ENCODE results near the gene TMOD2.

The TMOD2 gene

DNA sequence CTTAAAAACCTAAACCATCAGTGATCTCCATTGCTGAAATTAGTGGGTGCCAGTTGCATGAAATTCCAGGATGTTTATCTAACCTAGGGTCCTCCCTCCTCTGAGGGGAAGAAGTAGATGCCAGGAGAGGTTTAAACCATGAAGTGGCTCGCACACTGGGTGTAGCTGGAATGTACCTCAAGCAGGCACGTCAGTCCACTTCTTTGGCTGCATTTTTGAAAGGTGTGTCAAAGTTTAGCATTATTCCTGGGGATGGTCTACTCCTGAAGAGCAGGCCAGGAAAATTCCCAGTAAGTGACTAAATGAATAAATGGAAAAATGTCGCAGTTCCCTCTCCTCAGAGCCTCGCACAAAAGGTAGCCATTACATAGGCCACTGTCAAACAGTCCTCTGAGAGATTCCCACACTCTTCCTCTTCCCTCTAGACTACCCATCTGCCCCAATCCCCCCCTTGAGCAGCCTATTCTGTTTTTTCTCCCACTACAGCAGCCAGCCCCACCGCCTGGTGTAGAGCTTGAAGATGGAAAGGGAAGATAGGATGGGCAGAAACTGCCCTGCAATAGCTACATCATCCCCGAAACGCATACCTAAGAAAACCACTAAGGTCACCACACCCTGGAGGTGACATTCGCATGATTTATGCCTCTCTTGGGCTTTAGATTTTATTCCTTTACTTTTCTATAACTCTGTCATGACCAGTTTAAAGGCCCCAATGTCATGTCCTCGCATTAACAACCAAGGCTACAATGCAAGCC lies 77.4 kb downstream of the TMOD2 start:
- no peak for DNase-seq

DNA sequence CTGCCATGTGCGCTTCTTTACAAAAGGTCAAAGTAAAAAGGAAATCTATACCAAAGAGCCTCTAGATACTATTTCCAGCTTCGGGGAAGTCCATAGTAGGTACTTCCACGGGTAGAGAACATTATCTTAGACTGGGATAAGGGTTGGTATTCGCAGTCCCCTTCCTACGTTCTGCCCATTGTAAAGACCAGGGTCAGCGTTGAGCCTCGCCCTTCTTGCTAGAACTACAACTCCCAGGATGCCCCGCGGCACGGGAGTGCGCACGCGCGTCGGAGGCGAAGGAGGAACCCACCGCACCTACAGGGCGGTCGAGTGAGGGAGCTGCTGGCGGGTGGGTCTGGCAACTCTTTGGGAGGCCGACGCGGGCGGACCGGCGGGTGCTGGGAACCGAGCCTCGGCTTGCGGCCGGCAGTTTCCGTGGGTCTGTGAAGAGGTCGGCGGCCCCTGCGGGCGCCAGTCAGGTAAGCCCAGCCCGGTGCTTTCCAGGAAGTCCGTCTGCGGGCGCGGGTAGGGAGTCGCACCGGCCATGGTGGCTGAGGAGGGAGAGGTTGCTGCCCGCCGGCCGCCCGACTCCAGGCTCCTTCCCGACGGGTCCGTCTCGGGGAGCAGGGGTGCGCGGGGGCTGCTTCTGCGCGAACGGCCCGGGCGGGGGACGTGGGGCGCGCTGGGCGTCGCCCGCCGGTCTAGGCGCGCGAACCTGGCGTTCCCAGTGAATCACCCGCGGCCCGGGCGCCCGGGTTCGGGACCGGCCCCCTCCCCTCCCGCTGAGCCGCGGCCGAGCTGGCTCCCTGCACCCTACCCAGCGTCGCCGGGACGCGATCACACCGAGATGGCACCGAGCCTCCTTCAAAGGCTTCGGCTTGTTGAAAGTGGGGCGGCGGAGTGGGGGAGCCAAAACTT lies 78.2 kb downstream of the TMOD2 start, which contains the start of gene TMOD3:
Gene TMOD3, plus strand, starts transcription at position 278 of the 900 bp plus-strand sequence. CDS start 33,232 bp downstream, outside the sequence.
- peak; percentile 93 for DNase-seq

DNA sequence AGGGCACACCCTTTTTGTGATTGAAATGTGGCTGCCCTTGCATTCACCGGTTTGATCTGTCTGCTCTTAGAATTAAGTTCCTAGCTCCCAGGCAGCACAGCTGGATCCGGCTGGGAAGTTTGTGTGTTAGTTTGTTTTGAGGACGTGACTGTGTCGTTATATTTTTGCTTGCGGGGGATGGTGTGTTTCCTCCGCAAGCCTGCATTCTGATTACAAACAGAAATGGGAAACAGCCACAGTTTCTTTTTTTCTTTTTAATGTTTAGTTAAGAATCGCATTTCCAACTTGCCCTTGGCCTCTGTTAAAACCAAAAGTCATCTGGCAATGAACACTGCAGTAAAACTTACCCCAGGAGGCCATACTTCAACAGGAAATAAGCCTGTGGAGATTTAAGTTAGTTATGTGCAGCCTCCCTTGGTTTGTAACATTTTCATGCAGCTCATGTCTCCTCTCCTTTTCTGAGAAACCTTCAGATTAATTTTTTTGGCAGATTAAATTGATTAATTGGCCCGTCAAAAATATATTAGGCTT lies 78.9 kb downstream of the TMOD2 start:
- peak; percentile 26 for DNase-seq

DNA sequence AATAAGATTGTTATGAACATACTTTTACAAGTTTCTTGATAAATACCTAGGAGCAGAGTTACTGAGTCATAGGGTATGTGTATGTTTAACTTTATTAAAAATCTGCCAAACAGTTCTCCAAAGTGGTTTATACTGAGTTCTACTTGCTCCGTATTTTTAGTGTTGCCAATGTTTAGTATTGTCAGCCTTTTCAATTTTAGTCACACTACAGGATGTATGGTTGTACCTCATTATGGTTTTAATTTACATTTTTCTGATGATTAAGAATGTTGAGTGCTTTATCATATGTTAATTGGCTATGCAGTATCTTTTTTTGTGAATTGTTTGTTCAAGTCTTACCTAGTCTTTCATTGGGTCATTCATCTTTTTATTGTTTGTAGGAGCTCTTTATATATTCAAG lies 82.4 kb downstream of the TMOD2 start:
- DNase-seq, result peak; percentile 51

DNA sequence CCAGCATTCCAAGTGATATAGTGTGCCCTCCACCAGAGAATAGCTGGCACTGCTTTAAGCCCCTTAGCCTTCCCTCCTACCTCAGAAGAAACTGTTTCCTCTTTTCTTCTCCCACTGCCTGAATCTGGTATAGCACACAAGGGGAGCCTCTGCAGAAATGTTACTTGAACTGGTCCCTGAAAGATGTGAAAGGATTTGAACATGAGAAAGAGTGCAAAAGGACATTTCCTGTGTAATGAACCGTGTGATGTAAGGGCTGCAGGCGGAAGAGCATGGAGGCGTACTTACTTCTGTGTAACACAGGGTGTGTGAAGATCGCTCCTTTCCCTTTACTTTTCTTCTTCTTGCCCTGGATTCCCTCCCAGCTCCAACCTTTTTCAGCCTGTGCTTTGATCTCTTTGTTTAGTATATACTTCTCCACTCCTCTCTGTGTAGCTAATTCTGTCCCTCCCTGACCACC lies 86.4 kb downstream of the TMOD2 start:
- DNase-seq, result peak; percentile 21

DNA sequence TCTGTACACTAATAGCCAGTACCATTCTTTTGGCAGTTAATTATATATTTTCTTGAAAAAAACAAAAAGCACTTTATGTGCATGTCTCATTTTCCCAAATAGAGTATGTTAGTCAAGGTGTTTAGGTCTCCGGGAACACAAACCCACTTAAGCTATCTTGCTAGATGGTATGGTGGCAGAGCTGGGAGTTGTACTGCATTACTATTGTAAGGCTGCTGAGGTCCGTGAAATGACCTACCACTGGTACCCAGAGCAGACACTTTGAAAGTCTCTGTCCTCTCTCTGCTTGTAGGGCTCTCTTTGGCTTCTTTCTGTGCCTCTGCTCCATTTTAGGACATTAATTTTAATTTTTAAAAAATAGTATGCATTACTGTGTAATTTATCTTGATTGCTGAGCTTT lies 86.9 kb downstream of the TMOD2 start:
- DNase-seq, result no peak

DNA sequence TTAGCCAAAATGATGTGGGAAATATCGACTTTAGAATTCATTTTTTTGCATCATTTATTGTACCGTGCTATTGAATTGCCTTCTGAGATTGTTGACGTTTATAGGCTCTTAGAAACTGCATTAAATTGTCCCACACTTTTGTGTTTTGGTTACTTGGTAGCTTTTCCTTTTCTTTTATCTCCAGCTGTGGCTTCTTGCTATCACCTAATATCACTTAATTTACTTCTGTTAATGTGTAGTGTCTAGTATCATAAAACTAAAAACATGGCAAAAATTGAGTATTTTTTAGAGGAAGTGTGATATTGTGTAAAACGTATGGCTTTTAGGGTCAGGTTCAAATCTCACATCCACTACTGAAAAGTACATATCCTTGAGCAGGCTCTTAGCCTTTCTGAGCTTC lies 89.3 kb downstream of the TMOD2 start:
- DNase-seq, result no peak

DNA sequence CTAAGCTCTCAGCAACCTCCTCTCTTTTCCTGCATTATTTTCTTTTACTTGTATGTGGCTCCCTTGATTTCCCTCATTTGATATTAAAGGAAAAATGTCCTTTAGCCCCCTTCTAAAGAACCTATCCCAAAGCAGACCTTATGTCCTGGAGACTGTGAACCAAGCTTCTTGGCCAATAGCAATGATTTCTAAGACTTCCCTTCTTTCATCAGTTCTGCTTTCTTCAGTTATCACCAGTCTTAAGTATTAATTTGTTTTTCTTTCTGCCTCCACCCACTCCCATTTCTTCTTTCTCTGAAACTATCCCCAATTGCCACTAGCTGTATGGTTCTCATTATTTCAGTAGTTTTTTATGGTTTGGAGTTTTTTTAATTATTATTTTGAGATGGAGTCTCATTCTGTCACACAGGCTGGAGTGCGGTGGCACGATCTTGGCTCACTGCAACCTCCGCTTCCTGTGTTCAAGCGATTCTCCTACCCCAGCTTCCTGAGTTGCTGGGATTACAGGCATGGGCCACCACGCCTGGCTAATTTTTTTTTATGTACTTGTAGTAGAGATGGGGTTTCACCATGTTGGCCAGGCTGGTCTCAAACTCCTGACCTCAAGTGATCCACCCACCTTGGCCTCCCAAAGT lies 90.1 kb downstream of the TMOD2 start:
- DNase-seq, result no peak

DNA sequence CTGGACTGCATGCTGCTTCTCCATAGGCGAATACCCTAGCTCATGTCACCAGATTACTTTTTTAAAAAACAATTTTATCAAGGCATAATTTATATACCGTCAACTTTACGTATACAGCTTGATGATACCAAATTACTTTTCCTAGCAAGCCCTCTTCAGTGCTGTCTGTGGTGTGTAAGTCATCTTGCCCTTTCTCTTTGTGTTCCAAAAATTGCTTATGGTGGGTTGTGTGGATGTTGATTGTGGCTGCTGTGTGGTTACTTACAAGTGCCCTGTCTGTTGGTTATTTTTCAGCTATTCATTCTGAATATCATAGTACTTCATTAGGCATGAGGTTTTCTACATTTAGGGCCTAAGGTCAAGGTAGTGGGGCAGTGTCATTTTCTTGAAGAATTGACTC lies 90.9 kb downstream of the TMOD2 start:
- no peak for DNase-seq

DNA sequence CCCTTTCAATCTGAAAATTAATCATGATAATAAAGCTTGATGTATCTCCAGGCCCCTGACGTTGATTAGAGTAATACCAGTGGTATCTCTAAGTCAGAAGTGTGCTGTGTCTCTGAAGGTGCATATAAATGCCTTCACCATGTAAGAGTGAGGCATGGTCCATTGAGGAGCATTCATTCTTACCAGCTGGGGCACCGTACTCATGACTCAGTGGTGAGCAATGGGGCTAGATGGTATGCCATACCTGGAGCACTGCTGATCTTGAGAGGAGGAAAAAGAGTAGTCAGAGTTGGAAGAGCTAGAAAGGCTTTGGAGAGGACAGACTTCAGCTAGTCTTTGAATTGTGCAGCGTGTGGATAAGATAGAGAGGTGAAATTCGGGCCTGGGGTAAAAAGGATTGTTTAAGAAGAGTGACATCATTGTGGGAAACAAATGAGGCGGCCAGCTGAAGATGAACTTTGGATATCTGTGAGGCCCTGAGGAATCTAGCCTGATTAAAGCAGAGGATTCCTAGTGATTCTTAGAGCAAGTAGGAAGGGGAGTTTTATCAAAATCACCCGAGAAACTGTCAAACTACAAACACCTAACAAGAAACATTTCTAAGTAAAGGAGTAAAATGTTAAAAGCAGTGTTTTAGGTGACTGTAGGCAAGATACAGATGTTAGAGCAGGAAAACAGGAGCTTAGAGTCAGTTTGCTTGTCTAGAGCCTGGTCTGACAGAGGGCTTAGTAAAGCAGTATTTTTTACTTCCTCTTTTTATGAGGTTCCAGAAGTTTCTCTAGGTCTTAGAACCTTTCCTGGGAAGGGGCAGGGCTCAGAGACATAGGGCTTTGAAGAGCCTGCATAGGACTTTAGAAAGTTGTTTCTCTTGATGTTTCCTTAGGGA lies 91.7 kb downstream of the TMOD2 start:
- no peak for DNase-seq

DNA sequence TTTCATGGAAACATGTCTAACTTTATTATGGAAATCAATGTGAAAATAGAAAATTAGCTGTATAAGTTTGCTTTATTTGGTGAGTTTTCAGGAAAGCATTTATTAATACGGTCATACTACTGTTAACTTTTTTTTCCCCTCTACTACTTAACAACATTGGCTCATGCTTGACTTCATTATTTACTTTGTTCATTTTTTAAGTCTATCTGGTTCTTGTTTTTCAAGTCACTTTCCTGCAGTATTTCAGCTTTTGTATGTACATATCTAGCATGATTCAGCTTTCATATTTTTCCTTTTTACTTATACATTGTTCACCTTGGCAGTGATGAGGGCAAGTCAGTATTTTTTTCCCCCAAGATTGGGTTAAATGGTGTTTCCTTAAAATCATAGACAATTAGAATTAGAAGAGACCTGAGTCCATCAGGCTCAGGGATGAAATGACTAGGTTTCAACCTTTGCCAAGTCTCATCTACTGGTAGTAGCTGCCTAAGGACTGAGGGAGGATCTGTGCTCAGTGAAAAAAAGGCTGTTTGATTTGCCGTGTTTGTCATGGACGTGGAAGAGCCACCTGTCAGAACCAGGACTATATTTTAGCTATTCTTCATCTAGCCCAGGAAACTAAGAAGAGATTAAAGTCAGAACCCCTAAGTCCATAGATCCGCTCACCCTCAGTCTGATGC lies 93.5 kb downstream of the TMOD2 start:
- DNase-seq, result no peak

DNA sequence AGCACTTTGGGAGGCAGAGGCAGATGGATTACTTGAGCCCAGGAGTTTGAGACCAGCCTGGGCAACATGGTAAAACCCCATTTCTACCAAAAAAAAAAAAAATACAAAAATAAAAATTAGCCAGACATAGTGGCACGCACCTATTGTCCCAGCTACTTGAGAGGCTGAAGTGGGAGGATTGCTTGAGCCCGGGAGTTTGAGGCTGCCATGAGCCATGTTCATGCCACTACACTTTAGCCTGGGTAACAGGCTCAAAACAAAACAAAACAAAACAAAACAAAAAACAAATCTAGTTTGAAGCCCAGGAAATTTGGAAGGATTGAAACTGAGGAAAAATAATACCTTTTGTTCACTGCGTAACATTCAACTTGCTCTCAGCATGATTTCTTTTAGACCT lies 94.7 kb downstream of the TMOD2 start:
- no peak for DNase-seq

DNA sequence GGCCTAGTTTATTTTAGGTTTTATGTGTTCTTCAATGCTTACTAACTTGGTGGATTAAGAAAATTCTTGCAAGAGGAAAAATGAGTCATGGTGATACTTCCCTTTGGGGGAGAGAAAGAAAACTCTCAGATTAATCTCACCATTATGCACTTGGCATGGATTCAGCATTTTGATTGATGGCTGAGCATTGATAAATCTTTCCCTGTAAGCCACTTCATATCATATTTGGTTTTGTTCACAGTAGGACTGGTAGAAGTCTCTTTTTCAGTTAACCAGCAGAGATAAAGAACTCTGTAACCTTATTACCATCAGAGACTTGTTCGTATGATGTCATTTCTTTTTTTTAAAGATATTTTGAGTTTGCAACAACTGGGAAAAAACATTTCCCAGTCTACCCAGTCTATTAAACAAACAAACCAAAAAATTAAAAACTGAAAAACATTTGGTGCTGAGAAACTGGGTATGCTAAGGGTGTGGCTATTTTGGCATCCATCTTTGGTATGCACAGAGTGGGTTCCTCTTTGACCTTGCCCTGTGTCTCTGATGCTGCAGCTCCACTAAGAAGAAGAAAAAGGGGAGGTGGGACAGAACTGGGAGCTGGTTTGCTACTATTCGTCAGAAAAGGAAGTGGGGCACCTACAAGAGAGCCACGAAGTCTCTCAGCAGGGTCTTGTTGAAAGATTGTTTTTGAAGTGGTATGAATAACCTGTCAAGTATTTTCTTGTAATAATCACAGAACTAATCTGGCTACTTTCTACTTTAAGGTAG lies 95.2 kb downstream of the TMOD2 start:
- peak; percentile 32 for DNase-seq

DNA sequence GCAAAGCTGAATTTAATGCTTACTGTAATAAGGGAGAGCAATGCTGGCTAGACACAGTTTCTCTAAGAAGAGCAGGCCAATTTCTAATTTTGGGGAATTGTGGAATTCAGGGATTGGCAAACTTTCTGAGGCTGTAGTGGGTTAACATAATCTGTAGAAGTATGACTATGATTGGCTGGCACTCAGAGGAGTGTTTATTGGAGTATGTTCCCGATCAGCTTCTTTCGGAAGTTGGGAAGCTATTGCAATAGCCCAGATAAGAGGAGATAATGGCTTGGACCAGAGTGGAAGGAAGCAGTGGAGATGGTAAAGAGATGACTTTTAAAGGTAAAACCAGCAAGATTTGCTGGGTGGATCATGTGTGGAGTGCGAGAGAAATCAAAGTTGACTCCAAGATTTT lies 97.4 kb downstream of the TMOD2 start:
- no peak for DNase-seq

DNA sequence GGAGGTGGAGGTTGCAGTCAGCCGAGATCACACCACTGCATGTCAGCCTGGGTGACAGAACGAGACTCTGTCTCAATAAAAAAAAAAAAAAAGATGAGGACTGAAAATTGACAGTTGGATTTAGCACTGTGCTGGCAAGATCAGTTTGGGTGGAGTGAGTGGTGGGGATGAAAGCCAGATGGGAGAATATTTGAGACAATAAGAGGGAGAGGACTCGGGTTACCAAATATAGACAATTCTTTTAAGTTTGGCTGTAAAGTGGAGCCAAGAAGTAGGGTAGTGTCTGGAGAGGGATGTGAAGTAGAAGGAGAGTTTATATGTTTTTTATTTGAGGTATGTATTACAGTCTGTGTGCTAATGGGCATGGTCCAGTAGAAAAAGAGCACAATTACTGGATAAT lies 98.5 kb downstream of the TMOD2 start:
- DNase-seq, result no peak

DNA sequence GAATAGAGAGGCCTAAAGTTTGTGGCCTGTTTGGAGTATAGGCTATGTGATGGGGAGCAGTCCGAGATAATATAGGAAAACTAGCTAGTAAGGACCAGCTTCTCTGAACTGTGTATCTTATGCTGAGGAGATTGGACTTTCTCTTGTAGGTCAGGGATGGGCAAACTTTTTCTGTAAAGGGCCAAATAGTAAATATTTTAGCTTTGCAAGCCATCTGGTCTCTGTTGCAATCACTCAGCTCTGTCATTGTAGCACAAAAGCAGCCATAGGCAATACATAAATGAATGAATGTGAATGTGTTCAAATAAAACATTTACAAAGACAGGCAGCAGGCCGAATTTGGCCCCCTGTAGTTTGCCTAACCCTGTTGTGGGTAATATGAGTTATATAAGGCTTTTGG lies 102.6 kb downstream of the TMOD2 start:
- no peak for DNase-seq

DNA sequence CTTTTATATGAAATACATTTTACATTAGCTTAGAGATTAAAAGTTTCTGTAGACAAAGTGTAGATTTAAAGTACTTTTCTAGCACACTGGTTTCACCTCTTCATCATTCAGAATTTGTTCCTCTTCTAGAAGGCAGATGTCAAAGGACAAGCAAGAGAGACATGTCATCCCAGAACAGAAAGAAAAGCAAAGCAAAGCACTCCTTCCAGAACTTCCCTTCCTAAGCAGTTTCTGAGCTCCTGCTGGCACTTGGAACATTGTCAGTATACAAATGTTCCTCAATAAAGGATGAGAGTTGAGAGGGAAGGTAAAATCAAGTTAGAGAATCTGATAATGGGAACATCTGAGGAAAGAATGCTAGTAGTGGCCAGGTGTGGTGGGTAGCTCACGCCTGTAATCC lies 104.2 kb downstream of the TMOD2 start:
- DNase-seq, result no peak

DNA sequence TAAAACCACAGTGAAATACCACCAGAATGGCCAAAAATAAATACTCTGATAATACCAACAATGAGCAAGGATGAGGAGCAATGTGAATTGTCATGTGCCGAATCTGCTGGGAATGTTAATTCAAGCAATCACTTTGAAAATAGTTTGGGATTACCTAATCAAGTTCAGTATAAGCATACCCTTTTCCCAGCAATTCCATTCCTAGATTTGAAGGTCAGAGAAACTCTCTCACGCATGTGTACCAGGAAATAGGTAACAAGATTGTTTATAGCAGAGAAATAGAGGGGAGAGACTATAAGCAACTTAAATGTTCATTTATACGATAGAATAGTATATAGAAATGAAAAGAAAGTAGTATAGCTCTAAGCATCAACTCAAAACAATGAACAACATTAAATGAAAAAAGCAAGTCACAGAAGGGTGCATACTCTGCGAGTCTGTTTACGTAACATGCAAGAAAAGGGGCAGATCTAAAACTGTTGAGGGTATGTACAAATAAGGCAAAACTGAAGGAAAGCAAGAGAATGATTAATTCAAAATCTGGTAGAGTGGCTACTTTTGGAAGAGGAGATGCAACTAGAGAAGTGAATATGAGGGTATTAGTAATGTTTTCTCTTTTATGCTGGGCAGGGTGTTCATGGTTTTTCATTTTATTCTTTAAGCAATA lies 105.5 kb downstream of the TMOD2 start:
- DNase-seq, result no peak

DNA sequence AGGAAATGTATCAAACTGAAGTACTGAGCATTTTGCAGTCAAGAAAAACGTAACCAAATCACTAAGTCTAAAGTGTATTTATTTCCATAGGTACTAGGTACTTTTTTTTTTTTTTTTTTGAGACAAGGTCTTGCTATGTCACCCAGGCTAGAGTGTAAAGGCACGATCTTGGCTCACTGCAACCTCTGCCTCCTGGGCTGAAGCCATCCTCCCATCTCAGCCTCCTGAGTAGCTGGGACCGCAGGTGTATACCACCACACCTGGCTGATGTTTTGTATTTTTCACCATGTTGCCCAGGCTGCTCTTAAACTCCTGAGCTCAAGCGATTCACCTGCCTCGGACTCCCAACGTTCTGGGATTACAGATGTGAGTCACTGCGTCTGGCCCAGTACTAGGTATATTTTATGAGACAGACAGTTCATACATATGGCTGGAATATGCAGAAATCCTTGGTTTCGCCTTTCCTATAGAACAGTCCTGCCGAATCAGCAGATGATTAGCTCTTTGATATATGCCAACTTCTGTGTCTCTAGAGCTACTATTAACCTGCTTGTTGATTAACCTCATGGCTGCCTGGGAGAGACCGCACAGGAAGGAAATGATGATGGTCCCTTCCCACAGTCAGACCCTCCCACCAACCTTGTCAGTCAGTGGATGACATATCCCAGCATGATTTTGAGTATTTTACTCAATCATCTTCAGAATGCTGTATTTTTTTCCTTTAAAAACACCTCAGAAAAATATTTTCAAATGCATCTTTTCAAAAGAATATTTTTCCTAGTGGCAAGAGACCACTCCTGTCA lies 110.4 kb downstream of the TMOD2 start:
- DNase-seq, result peak; percentile 65
